ENCODE data around the gene AMOTL2.

DNA sequence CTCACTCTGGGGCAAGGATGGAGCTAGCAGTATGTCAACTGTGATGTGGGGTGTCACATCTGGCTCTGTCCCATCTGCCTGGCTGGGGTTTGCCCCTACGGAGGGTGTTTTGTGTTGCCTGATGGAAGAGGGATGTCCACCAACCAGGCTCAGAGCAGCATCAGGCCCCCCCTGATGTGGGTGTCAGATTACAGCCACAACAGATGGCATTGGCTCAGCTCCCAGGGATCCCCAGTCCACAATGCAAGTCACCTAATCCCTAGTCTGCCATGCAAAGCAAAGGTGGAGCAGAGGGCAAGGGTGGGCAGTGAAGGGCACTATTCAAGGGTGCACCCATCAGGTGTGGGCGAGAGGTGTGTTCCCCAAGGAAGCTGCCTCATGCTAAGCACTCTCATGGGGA is 48.9 kb upstream of the AMOTL2 start:
- TF ChIP-seq, protein P1, sequence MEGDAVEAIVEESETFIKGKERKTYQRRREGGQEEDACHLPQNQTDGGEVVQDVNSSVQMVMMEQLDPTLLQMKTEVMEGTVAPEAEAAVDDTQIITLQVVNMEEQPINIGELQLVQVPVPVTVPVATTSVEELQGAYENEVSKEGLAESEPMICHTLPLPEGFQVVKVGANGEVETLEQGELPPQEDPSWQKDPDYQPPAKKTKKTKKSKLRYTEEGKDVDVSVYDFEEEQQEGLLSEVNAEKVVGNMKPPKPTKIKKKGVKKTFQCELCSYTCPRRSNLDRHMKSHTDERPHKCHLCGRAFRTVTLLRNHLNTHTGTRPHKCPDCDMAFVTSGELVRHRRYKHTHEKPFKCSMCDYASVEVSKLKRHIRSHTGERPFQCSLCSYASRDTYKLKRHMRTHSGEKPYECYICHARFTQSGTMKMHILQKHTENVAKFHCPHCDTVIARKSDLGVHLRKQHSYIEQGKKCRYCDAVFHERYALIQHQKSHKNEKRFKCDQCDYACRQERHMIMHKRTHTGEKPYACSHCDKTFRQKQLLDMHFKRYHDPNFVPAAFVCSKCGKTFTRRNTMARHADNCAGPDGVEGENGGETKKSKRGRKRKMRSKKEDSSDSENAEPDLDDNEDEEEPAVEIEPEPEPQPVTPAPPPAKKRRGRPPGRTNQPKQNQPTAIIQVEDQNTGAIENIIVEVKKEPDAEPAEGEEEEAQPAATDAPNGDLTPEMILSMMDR (conservative IDR thresholded peaks at IDR 0.05 in 1 of 2, IDR thresholded peaks at IDR 0.05 in 1 of 2; ENCODE audit: extremely low read depth in 1 of 2, insufficient read depth in 1 of 2, low read depth in 1 of 2, low read length in 2 of 2) = no peak
- TF ChIP-seq EZH2 (IDR thresholded peaks at IDR 0.05; ENCODE audit: borderline replicate concordance, low read length) = no peak
